GM12878 (cell line): ENCODE results near the gene LFNG.

Experiments used
- BCLAF1 ChIP-seq: fragments of 450-650 bp; IDR thresholded peaks from 2 replicates; pipeline ENCODE4 v1.6.1; 2017; ENCODE audit warnings: antibody characterized with exemption, mild to moderate bottlenecking, moderate library complexity
- CEBPB ChIP-seq, 2 experiments: fragments of 150-350 bp in 1 of 2; IDR thresholded peaks; 2 replicates each; pipeline ENCODE4 v1.6.1; 2012 to 2014; ENCODE audit warnings: low read depth in 2 of 2, low read length in 2 of 2, borderline replicate concordance in 1 of 2, inconsistent platforms in 1 of 2
- CHD2 ChIP-seq: IDR thresholded peaks from 2 replicates; pipeline ENCODE4 v1.6.1; 2011; ENCODE audit warnings: low read depth, low read length, improper control_type of control experiment, borderline replicate concordance
- CTCF ChIP-seq, 3 experiments: IDR thresholded peaks in 2 of 3; conservative IDR thresholded peaks in 1 of 3; 2 replicates each; pipeline ENCODE4 v1.5.1; 2011; ENCODE audit warnings: low read depth in 3 of 3, low read length in 3 of 3, mild to moderate bottlenecking in 3 of 3, control low read depth in 2 of 3, moderate library complexity in 2 of 3, inconsistent platforms in 1 of 3, mixed read lengths in 1 of 3; ENCODE audit not compliant: control insufficient read depth in 2 of 3, insufficient read depth in 1 of 3; ENCODE audit errors: extremely low read depth in 1 of 3
- EP300 ChIP-seq, 2 experiments: fragments of 150-350 bp in 1 of 2; IDR thresholded peaks; 2 replicates each; pipeline ENCODE4 v1.6.1; 2011 to 2012; ENCODE audit warnings: low read depth in 2 of 2, low read length in 2 of 2, borderline replicate concordance in 1 of 2, improper control_type of control experiment in 1 of 2, inconsistent platforms in 1 of 2; ENCODE audit not compliant: control insufficient read depth in 1 of 2
- JUNB ChIP-seq: IDR thresholded peaks from 2 replicates; pipeline ENCODE4 v1.6.1; 2016; ENCODE audit warnings: antibody characterized with exemption, mild to moderate bottlenecking
- MYC ChIP-seq: IDR thresholded peaks from 2 replicates; pipeline ENCODE4 v1.6.1; 2011; ENCODE audit warnings: mild to moderate bottlenecking, low read length, moderate library complexity, inconsistent platforms; ENCODE audit not compliant: insufficient read depth, insufficient replicate concordance, insufficient read length, severe bottlenecking
- NFYB ChIP-seq: IDR thresholded peaks from 2 replicates; pipeline ENCODE4 v1.6.1; 2011; ENCODE audit warnings: low read depth, mild to moderate bottlenecking, low read length, improper control_type of control experiment, moderate library complexity; ENCODE audit not compliant: insufficient read depth
- NR2C1 ChIP-seq: fragments of 450-650 bp; IDR thresholded peaks from 2 replicates; pipeline ENCODE4 v1.6.1; 2017; ENCODE audit warnings: antibody characterized with exemption, mild to moderate bottlenecking, moderate library complexity
- RCOR1 ChIP-seq: conservative IDR thresholded peaks from 2 replicates; pipeline ENCODE4 v1.6.1; 2012; ENCODE audit warnings: low read depth, low read length, improper control_type of control experiment
- RFX5 ChIP-seq: IDR thresholded peaks from 2 replicates; pipeline ENCODE4 v1.6.1; 2011; ENCODE audit warnings: low read depth, low read length, improper control_type of control experiment
- YY1 ChIP-seq: IDR thresholded peaks from 2 replicates; pipeline ENCODE4 v1.6.1; 2011; ENCODE audit warnings: low read depth, mild to moderate bottlenecking, low read length
- ZNF274 ChIP-seq: IDR thresholded peaks from one replicate; pipeline ENCODE4 v1.8.0; 2011; ENCODE audit not compliant: insufficient read length, insufficient read depth

- TF ChIP-seq BCLAF1 (no peak), NFYB (no peak), RFX5 (no peak), EP300 (IDR thresholded peaks at IDR 0.05; ENCODE audit: borderline replicate concordance in 1 of 2, control insufficient read depth in 1 of 2, low read depth in 2 of 2, low read length in 2 of 2) (no peak), RCOR1 (no peak), JUNB (no peak), CTCF (IDR thresholded peaks at IDR 0.05 in 2 of 3, conservative IDR thresholded peaks at IDR 0.05 in 1 of 3; ENCODE audit: control insufficient read depth in 2 of 3, extremely low read depth in 1 of 3, insufficient read depth in 1 of 3, low read depth in 3 of 3, low read length in 3 of 3) (no peak), YY1 (no peak), MYC (no peak), NR2C1 (no peak), CHD2 (no peak), ZNF274 (no peak), CEBPB (IDR thresholded peaks at IDR 0.05; ENCODE audit: borderline replicate concordance in 1 of 2, low read depth in 2 of 2, low read length in 2 of 2) (no peak)
Observed at GRCh38 chr7:2523941-2524807, 4.6 kb downstream of the LFNG start.
